NOMO-1 treated with dmso at 0.1 percent for 144 hours (cell line): ENCODE data around the gene RNF40.

ENCODE experiments used
- DNase-seq: peaks from one replicate; lab custom pipeline; 2025; ENCODE audit not compliant: unreplicated experiment; lab: John Stamatoyannopoulos, UW

Gene RNF40

GRCh38 chr16:30761928-30762902, at the start of gene RNF40, which contains the start of gene CFAP119:
Gene RNF40 (plus strand): TSS chr16:30762322. CDS start chr16:30762546, 224 bp downstream.
Gene CFAP119 (minus strand): TSS chr16:30762062. CDS start chr16:30761748, 314 bp downstream.
- DNase-seq = peak; percentile 95

GRCh38 chr16:30715750-30716445, 46.2 kb upstream of the RNF40 start:
- peak; percentile 13 for DNase-seq

GRCh38 chr16:30720086-30720485, 42.0 kb upstream of the RNF40 start:
- DNase-seq = no peak

- no peak for DNase-seq
These were observed 41.4 kb upstream of the RNF40 start for GRCh38 chr16:30720694-30721093.

- DNase-seq = no peak
These were observed 41.0 kb upstream of the RNF40 start for GRCh38 chr16:30721167-30721566.

- no peak for DNase-seq
These were observed 40.5 kb upstream of the RNF40 start for GRCh38 chr16:30721606-30722005.

GRCh38 chr16:30722443-30722842, 39.7 kb upstream of the RNF40 start:
- no peak for DNase-seq

GRCh38 chr16:30722916-30723315, 39.2 kb upstream of the RNF40 start:
- DNase-seq = no peak

GRCh38 chr16:30723725-30724355, 38.3 kb upstream of the RNF40 start:
- DNase-seq = no peak

GRCh38 chr16:30724641-30725417, 37.3 kb upstream of the RNF40 start:
- DNase-seq = peak; percentile 74

- no peak for DNase-seq
These were observed 36.7 kb upstream of the RNF40 start for GRCh38 chr16:30725418-30725792.

- no peak for DNase-seq
These were observed 33.8 kb upstream of the RNF40 start for GRCh38 chr16:30728321-30728720.

GRCh38 chr16:30728899-30729672, 33.0 kb upstream of the RNF40 start:
- DNase-seq = no peak

GRCh38 chr16:30731411-30731810, 30.7 kb upstream of the RNF40 start:
- DNase-seq = no peak

- DNase-seq = no peak
These were observed 24.9 kb upstream of the RNF40 start for GRCh38 chr16:30736995-30737793.

GRCh38 chr16:30737794-30738648, 24.1 kb upstream of the RNF40 start:
- no peak for DNase-seq

- DNase-seq = no peak
These were observed 22.9 kb upstream of the RNF40 start for GRCh38 chr16:30738984-30739951.
